Transverse colon (tissue), 4 donors: Measurements from ENCODE around the gene MMD. TPM values are rescaled to one million over a fixed set of nuclear protein-coding genes. Genes with fewer than 3 reads are reported as not detected.

Source experiments
- DNase-seq: peaks from one replicate; pipeline ENCODE4 v3.0.0-alpha.2; 2019
- H3K27ac ChIP-seq, 4 donors: fragments of 200-600 bp; sonication (generic); 2 replicates each; pipeline ENCODE4 v1.5.1; 2016 to 2018; ENCODE audit warnings: inconsistent platforms in 4 of 4
- H3K27me3 ChIP-seq: fragments of 200-600 bp; sonication (generic); 2 replicates; pipeline ENCODE4 v1.5.1; 2017; ENCODE audit warnings: inconsistent platforms
- H3K36me3 ChIP-seq, 4 donors: fragments of 200-600 bp; sonication (generic); 2 replicates each; pipeline ENCODE4 v1.5.1; 2017 to 2019; ENCODE audit warnings: inconsistent platforms in 4 of 4
- H3K4me1 ChIP-seq, 4 donors: fragments of 200-600 bp; sonication (generic); 2 replicates each; pipeline ENCODE4 v1.5.1; 2017 to 2020; ENCODE audit warnings: inconsistent platforms in 4 of 4
- H3K4me3 ChIP-seq, 4 donors: fragments of 200-600 bp; sonication (generic); 1 replicate in 1 of 4; 2 replicates in 3 of 4; pipeline versions ENCODE4 v1.5.1 to v1.6.1; 2017 to 2019; ENCODE audit warnings: inconsistent platforms in 4 of 4
- H3K9me3 ChIP-seq, 2 donors: fragments of 200-600 bp; sonication (generic); 2 replicates each; pipeline ENCODE4 v1.5.1; 2017 to 2019; ENCODE audit warnings: inconsistent platforms in 2 of 2
- EP300 ChIP-seq: sonication (generic); formaldehyde crosslinking; IDR thresholded peaks from one replicate; pipeline ENCODE4 v1.6.1; 2017; ENCODE audit warnings: antibody characterized with exemption, low read depth
- POLR2A ChIP-seq: fragments of 450-650 bp; IDR thresholded peaks from one replicate; pipeline ENCODE4 v1.6.1; 2016; ENCODE audit warnings: antibody characterized with exemption, mild to moderate bottlenecking, moderate library complexity
- POLR2AphosphoS5 ChIP-seq, 3 donors: sonication (generic); formaldehyde crosslinking; IDR thresholded peaks; one replicate each; pipeline ENCODE4 v1.6.1; 2016; ENCODE audit warnings: antibody characterized with exemption in 3 of 3
- WGBS, 2 donors: methylation state at CpG; one replicate each; pipeline ENCODE4 v1.1.5; 2018; ENCODE audit warnings: low coverage in 1 of 2; 5-methylcytosine and 5-hydroxymethylcytosine counted together
- in situ Hi-C, 4 donors: fragments of 200-750 bp; cut with MboI; loops; one replicate each; pipeline versions ENCODE4 v1.15.0 to v1.15.1; 2017; ENCODE audit warnings: low sequenced_read_pairs in 3 of 4, low pct_ligation_motif_present in 1 of 4, low pct_unique_long_range_greater_than_20kb in 1 of 4
- intact Hi-C: fragments of 100-400 bp; cut with DNase I; formaldehyde crosslinking; loops from one replicate; pipeline ENCODE4 v1.15.1; 2023; ENCODE audit warnings: low total_unique reads
- total RNA-seq, 4 donors: library from RNA; depleted of rRNA; stranded (reverse); fragments of >200 nt; gene quantifications; one replicate each; pipeline ENCODE4 v1.1.0, GENCODE V29; 2016
- TF ChIP-seq, protein P1 (sequence below), 5 experiments: fragments of 200-600 bp in 3 of 5; fragments of 450-650 bp in 2 of 5; sonication (generic) in 3 of 5; IDR thresholded peaks; 1 replicate in 2 of 5; 2 replicates in 3 of 5; pipeline ENCODE4 v1.5.1; 2016 to 2017; ENCODE audit warnings: antibody characterized with exemption in 5 of 5, inconsistent platforms in 3 of 5, mild to moderate bottlenecking in 2 of 5, moderate library complexity in 1 of 5

Gene MMD
- total RNA-seq, 4 donors from 2014 or later = 4.8 to 18.9 (median 14.3) TPM

DNA sequence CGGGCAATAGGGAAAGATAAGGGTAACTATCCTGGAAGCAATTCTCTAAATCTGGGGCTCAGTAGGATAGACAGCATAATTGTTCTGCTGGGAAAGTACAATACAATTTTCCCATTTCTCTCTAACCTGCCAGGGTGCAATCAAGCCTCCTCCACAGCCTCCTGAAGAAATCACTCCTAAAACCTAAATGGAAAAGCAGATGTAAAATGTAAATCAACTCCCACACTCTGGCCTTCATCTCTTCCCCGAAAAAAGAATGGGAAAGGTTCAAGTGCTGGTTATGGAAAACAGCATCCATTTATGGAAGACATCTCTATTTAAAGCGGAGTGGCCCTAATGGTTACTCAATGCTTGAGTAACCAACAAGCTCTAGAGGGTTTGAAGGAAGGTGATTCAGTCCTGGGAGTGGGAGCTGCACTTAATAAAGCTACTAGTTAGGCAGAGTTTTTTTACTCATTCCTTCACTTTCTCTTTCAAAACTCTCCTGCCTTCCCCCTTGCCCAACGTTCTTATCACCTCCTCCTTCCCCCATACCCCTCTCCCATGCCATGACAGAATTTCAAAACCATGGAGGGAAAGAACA lies 5.1 kb downstream of the MMD start:
- intact Hi-C loops = no loop called here
- peaks cover 0 to 11% (median 3%) of the 10 kb centered on the region in 4 donors for H3K36me3 ChIP-seq

DNA sequence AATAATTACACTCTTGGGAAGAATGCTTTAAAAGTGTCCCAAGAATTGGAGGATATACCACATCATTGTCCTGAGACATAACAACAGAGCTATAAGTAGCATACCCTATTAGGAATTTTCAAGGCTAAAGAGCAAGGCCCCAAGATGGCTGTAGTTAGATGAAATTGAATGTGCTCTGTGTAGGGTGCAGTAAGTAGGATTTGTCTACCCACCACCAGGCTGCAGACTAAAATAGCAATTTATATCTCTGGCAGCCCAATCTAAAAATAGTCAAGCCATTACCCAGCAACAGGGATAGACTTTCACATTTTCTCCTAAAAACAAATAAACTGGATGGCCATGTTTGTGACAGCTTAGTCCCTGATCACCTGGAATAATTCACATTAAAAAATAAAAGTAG lies 5.6 kb downstream of the MMD start:
- H3K4me1 ChIP-seq = peaks cover 0 to 21% (median 14%) of the 10 kb centered on the region in 4 donors
- no peaks in the 10 kb centered on the region for H3K27me3 ChIP-seq
- H3K36me3 ChIP-seq = peaks cover 0 to 16% (median 6%) of the 10 kb centered on the region in 4 donors
- no peaks in the 10 kb centered on the region for H3K9me3 ChIP-seq
- no peak overlapping the region for H3K4me3 ChIP-seq
- DNase-seq = no peak
- TF ChIP-seq POLR2A (no peak), POLR2AphosphoS5 (IDR thresholded peaks at IDR 0.05) (no peak), EP300 (no peak)
- TF ChIP-seq, protein P1, sequence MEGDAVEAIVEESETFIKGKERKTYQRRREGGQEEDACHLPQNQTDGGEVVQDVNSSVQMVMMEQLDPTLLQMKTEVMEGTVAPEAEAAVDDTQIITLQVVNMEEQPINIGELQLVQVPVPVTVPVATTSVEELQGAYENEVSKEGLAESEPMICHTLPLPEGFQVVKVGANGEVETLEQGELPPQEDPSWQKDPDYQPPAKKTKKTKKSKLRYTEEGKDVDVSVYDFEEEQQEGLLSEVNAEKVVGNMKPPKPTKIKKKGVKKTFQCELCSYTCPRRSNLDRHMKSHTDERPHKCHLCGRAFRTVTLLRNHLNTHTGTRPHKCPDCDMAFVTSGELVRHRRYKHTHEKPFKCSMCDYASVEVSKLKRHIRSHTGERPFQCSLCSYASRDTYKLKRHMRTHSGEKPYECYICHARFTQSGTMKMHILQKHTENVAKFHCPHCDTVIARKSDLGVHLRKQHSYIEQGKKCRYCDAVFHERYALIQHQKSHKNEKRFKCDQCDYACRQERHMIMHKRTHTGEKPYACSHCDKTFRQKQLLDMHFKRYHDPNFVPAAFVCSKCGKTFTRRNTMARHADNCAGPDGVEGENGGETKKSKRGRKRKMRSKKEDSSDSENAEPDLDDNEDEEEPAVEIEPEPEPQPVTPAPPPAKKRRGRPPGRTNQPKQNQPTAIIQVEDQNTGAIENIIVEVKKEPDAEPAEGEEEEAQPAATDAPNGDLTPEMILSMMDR (IDR thresholded peaks at IDR 0.05) = no peak
- intact Hi-C loops = no loop called here
- in situ Hi-C loops = no loop called here
- no peak overlapping the region for H3K27ac ChIP-seq

More for the DNA sequence above, 5.1 kb downstream of the MMD start:
- Histone ChIP-seq H3K4me1 (peaks cover 0 to 21% (median 14%) of the 10 kb centered on the region in 4 donors), H3K27me3 (no peaks in the 10 kb centered on the region), H3K9me3 (no peaks in the 10 kb centered on the region), H3K27ac (no peak overlapping the region), H3K4me3 (no peak overlapping the region)
- TF ChIP-seq, protein P1 (IDR thresholded peaks at IDR 0.05) = no peak
- TF ChIP-seq EP300 = no peak
- TF ChIP-seq POLR2AphosphoS5 (IDR thresholded peaks at IDR 0.05) = no peak
- TF ChIP-seq POLR2A = no peak
- in situ Hi-C loops = no loop called here
- no peak for DNase-seq
- WGBS, 2 donors = 68 to 80% methylated on average over 1 to 4 of the region's 4 CpGs

DNA sequence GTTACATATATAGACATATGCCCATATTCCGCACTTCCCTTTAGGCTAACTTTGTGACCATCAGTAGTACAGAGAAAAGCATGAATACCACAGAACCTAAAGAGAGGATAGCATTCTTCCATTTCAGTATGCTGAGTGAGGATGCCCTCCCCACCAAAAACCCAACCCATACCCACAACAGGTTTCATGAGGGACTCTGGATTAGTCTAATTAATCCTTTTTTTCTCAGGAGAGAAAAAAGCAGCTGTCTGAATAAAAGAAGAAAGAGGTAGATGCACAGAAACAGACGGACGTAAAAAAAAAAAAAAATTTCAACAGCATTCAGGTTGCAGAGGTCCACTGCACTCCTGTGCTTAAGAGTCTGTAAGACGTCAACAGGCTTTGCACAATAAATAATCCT lies 6.7 kb downstream of the MMD start:
- Histone ChIP-seq H3K4me1 (peaks cover 0 to 15% (median 6%) of the 10 kb centered on the region in 4 donors), H3K36me3 (peaks cover 0 to 20% (median 9%) of the 10 kb centered on the region in 4 donors), H3K27me3 (no peaks in the 10 kb centered on the region), H3K4me3 (no peak overlapping the region), H3K9me3 (no peaks in the 10 kb centered on the region), H3K27ac (no peak overlapping the region)
- intact Hi-C loops (no loop called here), in situ Hi-C loops (no loop called here)
- 82 to 93% methylated on average over 4 of the region's 4 CpGs for WGBS, 2 donors
- TF ChIP-seq EP300 = no peak
- TF ChIP-seq, protein P1 (IDR thresholded peaks at IDR 0.05) = no peak
- no peak for TF ChIP-seq POLR2A
- TF ChIP-seq POLR2AphosphoS5 (IDR thresholded peaks at IDR 0.05) = no peak
- DNase-seq = no peak

DNA sequence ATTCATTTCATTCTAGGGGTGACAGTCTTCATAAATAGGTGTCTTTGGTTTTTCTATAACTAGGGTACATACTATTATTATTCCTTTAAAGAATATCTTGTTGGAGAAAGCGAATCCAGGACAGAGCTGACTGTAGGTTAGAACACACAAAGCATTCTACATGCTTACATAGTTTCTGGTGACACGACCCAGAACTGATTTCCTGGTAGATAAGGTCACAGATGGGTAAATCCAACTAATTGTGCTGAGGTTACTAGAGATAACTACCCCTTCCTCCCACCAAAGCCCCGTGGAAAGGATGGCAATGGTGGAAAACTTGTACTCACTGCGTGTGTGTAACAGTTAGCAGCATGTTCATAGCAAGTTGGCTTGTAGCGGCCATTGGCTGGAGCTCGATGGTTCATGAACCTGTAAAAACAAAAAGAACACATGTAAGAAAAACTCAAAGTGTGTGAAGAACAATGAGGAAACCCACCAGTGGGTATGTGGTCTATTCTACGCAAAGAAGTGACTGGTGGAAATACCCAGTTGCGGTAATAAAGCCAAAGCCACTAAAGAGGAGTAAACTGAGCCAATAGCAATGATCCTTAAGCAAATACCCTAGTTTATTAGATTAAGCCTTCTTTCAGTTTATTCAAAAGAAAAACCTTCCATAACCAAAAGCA lies 7.7 kb downstream of the MMD start:
- DNase-seq = no peak
- TF ChIP-seq POLR2AphosphoS5 (IDR thresholded peaks at IDR 0.05) = no peak
- Histone ChIP-seq H3K27me3 (no peaks in the 10 kb centered on the region), H3K36me3 (peaks cover 0 to 29% (median 13%) of the 10 kb centered on the region in 4 donors), H3K27ac (no peak overlapping the region), H3K4me1 (peaks cover 0 to 10% (median 2%) of the 10 kb centered on the region in 4 donors), H3K9me3 (no peaks in the 10 kb centered on the region), H3K4me3 (no peak overlapping the region)
- intact Hi-C loops (no loop called here), in situ Hi-C loops (no loop called here)
- WGBS, 2 donors = 84 to 89% methylated on average over 8 of the region's 8 CpGs
